SH-SY5Y (cell line): ENCODE results near the gene CWC22.

ENCODE experiments used
- GATA2 ChIP-seq: IDR thresholded peaks from 2 replicates; pipeline ENCODE4 v1.6.1; 2011; ENCODE audit warnings: mild to moderate bottlenecking, low read depth, low read length
- GATA3 ChIP-seq: IDR thresholded peaks from 2 replicates; pipeline ENCODE4 v1.6.1; 2011; ENCODE audit warnings: low read depth, mild to moderate bottlenecking, low read length, moderate library complexity

- no peak for TF ChIP-seq GATA2
- TF ChIP-seq GATA3: no peak
These were observed 9.0 kb upstream of the CWC22 start for GRCh38 chr2:180015951-180016709.
